ENCODE data around the gene SLC46A1. TPM values are rescaled to one million over a fixed set of nuclear protein-coding genes. Genes with fewer than 3 reads are reported as not detected.

Gene SLC46A1
- polyA plus RNA-seq, 1 donor (not counting 4 experiments of a cell fraction or from before 2014, with no cell fraction given): 1.9 TPM

GRCh38 chr17:28392491-28392890 lies 13.5 kb downstream of the SLC46A1 start:
- Histone ChIP-seq H2AFZ (ENCODE audit: control insufficient read depth, low read length) (no peak overlapping the region), H3K27me3 (ENCODE audit: control insufficient read depth, extremely low read depth, insufficient read depth, low read length) (no peaks in the 10 kb centered on the region), H3K9ac (ENCODE audit: control insufficient read depth, extremely low read depth, insufficient read depth, low read length) (no peak overlapping the region), H3K9me1 (ENCODE audit: control insufficient read depth, extremely low read depth, insufficient read depth, low read length) (no peaks in the 10 kb centered on the region), H3K27ac (ENCODE audit: control insufficient read depth, insufficient read depth, low read length) (no peak overlapping the region), H3K79me2 (ENCODE audit: control insufficient read depth, insufficient read depth, low read length) (no peaks in the 10 kb centered on the region), H3K4me1 (ENCODE audit: control insufficient read depth, extremely low read depth, insufficient read depth, low read length) (peaks cover 10% of the 10 kb centered on the region), H3K4me3 (ENCODE audit: control insufficient read depth in 2 of 3, extremely low read depth in 1 of 3, insufficient read depth in 2 of 3, low read depth in 1 of 3, low read length in 3 of 3) (no peak overlapping the region), H3K36me3 (ENCODE audit: control insufficient read depth in 2 of 2, extremely low read depth in 1 of 2, insufficient read depth in 2 of 2, low read length in 2 of 2) (no peaks in the 10 kb centered on the region), H3K9me3 (ENCODE audit: control insufficient read depth, low read depth, low read length) (no peaks in the 10 kb centered on the region), H3K4me2 (ENCODE audit: control insufficient read depth, extremely low read depth, insufficient read depth, low read depth, low read length) (no peak overlapping the region), H4K20me1 (ENCODE audit: control insufficient read depth, extremely low read depth, insufficient read depth, low read length) (no peaks in the 10 kb centered on the region)
- dilution Hi-C loops (cut with MboI; ENCODE audit: extremely low pct_ligation_motif_present, low sequenced_read_pairs): no loop called here
- TF ChIP-seq EZH2 (IDR thresholded peaks at IDR 0.05; ENCODE audit: low read length): no peak
- no peak for TF ChIP-seq CTCF (optimal IDR thresholded peaks at IDR 0.05 in 1 of 3, IDR thresholded peaks at IDR 0.05 in 1 of 3, conservative IDR thresholded peaks at IDR 0.05 in 1 of 3; ENCODE audit: extremely low read depth in 1 of 3, insufficient read depth in 2 of 3, low read length in 3 of 3)
- DNase-seq (ENCODE audit: low read depth, low spot score) (no peak), FAIRE-seq (no peak)

GRCh38 chr17:28391401-28391800 lies 14.6 kb downstream of the SLC46A1 start:
- no peak overlapping the region for H3K27ac ChIP-seq (ENCODE audit: control insufficient read depth, insufficient read depth, low read length)
- peaks cover 10% of the 10 kb centered on the region for H3K4me1 ChIP-seq (ENCODE audit: control insufficient read depth, extremely low read depth, insufficient read depth, low read length)
- TF ChIP-seq CTCF (optimal IDR thresholded peaks at IDR 0.05 in 1 of 3, IDR thresholded peaks at IDR 0.05 in 1 of 3, conservative IDR thresholded peaks at IDR 0.05 in 1 of 3; ENCODE audit: extremely low read depth in 1 of 3, insufficient read depth in 2 of 3, low read length in 3 of 3) (no peak), EZH2 (IDR thresholded peaks at IDR 0.05; ENCODE audit: low read length) (no peak)
- no peaks in the 10 kb centered on the region for H3K79me2 ChIP-seq (ENCODE audit: control insufficient read depth, insufficient read depth, low read length)
- no peak for FAIRE-seq
- no peaks in the 10 kb centered on the region for H3K27me3 ChIP-seq (ENCODE audit: control insufficient read depth, extremely low read depth, insufficient read depth, low read length)
- dilution Hi-C loops (cut with MboI; ENCODE audit: extremely low pct_ligation_motif_present, low sequenced_read_pairs): no loop called here
- DNase-seq (ENCODE audit: low read depth, low spot score): no peak
- no peaks in the 10 kb centered on the region for H3K36me3 ChIP-seq (ENCODE audit: control insufficient read depth in 2 of 2, extremely low read depth in 1 of 2, insufficient read depth in 2 of 2, low read length in 2 of 2)
- no peak overlapping the region for H2AFZ ChIP-seq (ENCODE audit: control insufficient read depth, low read length)
- H3K9me3 ChIP-seq (ENCODE audit: control insufficient read depth, low read depth, low read length): no peaks in the 10 kb centered on the region
- no peak overlapping the region for H3K9ac ChIP-seq (ENCODE audit: control insufficient read depth, extremely low read depth, insufficient read depth, low read length)
- no peaks in the 10 kb centered on the region for H4K20me1 ChIP-seq (ENCODE audit: control insufficient read depth, extremely low read depth, insufficient read depth, low read length)
- H3K9me1 ChIP-seq (ENCODE audit: control insufficient read depth, extremely low read depth, insufficient read depth, low read length): no peaks in the 10 kb centered on the region
- H3K4me2 ChIP-seq (ENCODE audit: control insufficient read depth, extremely low read depth, insufficient read depth, low read depth, low read length): no peak overlapping the region
- H3K4me3 ChIP-seq (ENCODE audit: control insufficient read depth in 2 of 3, extremely low read depth in 1 of 3, insufficient read depth in 2 of 3, low read depth in 1 of 3, low read length in 3 of 3): no peak overlapping the region
